ENCODE measurements around the gene CFAP61.

The CFAP61 gene

GRCh38 chr20:20393207-20394120 is 341.1 kb downstream of the CFAP61 start:
- DNase-seq: no peak

GRCh38 chr20:20395087-20395486 is 342.8 kb downstream of the CFAP61 start:
- DNase-seq: no peak

GRCh38 chr20:20395903-20396568 is 343.7 kb downstream of the CFAP61 start:
- no peak for DNase-seq

GRCh38 chr20:20396794-20397193 is 344.5 kb downstream of the CFAP61 start:
- DNase-seq: no peak

- DNase-seq: no peak
Observed at GRCh38 chr20:20398123-20398522, 345.8 kb downstream of the CFAP61 start.

GRCh38 chr20:20399531-20400500 is 347.5 kb downstream of the CFAP61 start:
- no peak for DNase-seq

- no peak for DNase-seq
Observed at GRCh38 chr20:20401991-20402390, 349.7 kb downstream of the CFAP61 start.

- no peak for DNase-seq
Observed at GRCh38 chr20:20404633-20405032, 352.3 kb downstream of the CFAP61 start.

- DNase-seq: no peak
Observed at GRCh38 chr20:20405623-20406022, 353.3 kb downstream of the CFAP61 start.

- no peak for DNase-seq
Observed at GRCh38 chr20:20406306-20406705, 354.0 kb downstream of the CFAP61 start.

- DNase-seq: peak in 17 of 51 donors; percentile 13 to 65 (median 35)
Observed at GRCh38 chr20:20407891-20408805, 355.8 kb downstream of the CFAP61 start.

GRCh38 chr20:20409331-20409730 is 357.0 kb downstream of the CFAP61 start:
- no peak for DNase-seq
